ENCODE results near the gene CCRL2.
"Not testable (repeated sequence)": the region's sequence is repeated elsewhere in the genome, so short reads cannot be mapped to it uniquely, and the experiment has no call there.

GRCh38 chr3:46391526-46391925 is 15.5 kb upstream of the CCRL2 start:
- TF ChIP-seq, protein P1, sequence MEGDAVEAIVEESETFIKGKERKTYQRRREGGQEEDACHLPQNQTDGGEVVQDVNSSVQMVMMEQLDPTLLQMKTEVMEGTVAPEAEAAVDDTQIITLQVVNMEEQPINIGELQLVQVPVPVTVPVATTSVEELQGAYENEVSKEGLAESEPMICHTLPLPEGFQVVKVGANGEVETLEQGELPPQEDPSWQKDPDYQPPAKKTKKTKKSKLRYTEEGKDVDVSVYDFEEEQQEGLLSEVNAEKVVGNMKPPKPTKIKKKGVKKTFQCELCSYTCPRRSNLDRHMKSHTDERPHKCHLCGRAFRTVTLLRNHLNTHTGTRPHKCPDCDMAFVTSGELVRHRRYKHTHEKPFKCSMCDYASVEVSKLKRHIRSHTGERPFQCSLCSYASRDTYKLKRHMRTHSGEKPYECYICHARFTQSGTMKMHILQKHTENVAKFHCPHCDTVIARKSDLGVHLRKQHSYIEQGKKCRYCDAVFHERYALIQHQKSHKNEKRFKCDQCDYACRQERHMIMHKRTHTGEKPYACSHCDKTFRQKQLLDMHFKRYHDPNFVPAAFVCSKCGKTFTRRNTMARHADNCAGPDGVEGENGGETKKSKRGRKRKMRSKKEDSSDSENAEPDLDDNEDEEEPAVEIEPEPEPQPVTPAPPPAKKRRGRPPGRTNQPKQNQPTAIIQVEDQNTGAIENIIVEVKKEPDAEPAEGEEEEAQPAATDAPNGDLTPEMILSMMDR (IDR thresholded peaks at IDR 0.05), result not testable (repeated sequence)
- TF ChIP-seq POLR2AphosphoS5, POLR2A, EP300 (IDR thresholded peaks at IDR 0.05): not testable (repeated sequence)

All from upper lobe of left lung (tissue), 4 donors.